Measurements from ENCODE around the gene DNAJC1.

Gene DNAJC1

GRCh38 chr10:21764466-21765189, 238.9 kb downstream of the DNAJC1 start:
- no peak for DNase-seq (ENCODE audit: low read depth in 3 of 3, low spot score in 1 of 3)

- no peak for DNase-seq (ENCODE audit: low read depth in 3 of 3, low spot score in 1 of 3)
These were observed 243.2 kb downstream of the DNAJC1 start for GRCh38 chr10:21760332-21760731.

GRCh38 chr10:21759232-21759631, 244.3 kb downstream of the DNAJC1 start:
- no peak for DNase-seq (ENCODE audit: low read depth in 3 of 3, low spot score in 1 of 3)

- no peak for DNase-seq (ENCODE audit: low read depth in 3 of 3, low spot score in 1 of 3)
These were observed 244.8 kb downstream of the DNAJC1 start for GRCh38 chr10:21758696-21759095.

- DNase-seq (ENCODE audit: low read depth in 3 of 3, low spot score in 1 of 3), result no peak
These were observed 245.3 kb downstream of the DNAJC1 start for GRCh38 chr10:21758239-21758638.

GRCh38 chr10:21757185-21757901, 246.2 kb downstream of the DNAJC1 start:
- no peak for DNase-seq (ENCODE audit: low read depth in 3 of 3, low spot score in 1 of 3)

GRCh38 chr10:21756707-21757106, 246.8 kb downstream of the DNAJC1 start:
- no peak for DNase-seq (ENCODE audit: low read depth in 3 of 3, low spot score in 1 of 3)

GRCh38 chr10:21754410-21755011, 249.0 kb downstream of the DNAJC1 start:
- no peak for DNase-seq (ENCODE audit: low read depth in 3 of 3, low spot score in 1 of 3)

- no peak for DNase-seq (ENCODE audit: low read depth in 3 of 3, low spot score in 1 of 3)
These were observed 249.8 kb downstream of the DNAJC1 start for GRCh38 chr10:21753497-21754270.

GRCh38 chr10:21751341-21752310, 251.9 kb downstream of the DNAJC1 start:
- DNase-seq (ENCODE audit: low read depth in 3 of 3, low spot score in 1 of 3), result no peak

GRCh38 chr10:21750424-21750823, 253.1 kb downstream of the DNAJC1 start:
- no peak for DNase-seq (ENCODE audit: low read depth in 3 of 3, low spot score in 1 of 3)

GRCh38 chr10:21749788-21750187, 253.7 kb downstream of the DNAJC1 start:
- DNase-seq (ENCODE audit: low read depth in 3 of 3, low spot score in 1 of 3), result no peak

GRCh38 chr10:21747809-21748208, 255.7 kb downstream of the DNAJC1 start:
- DNase-seq (ENCODE audit: low read depth in 3 of 3, low spot score in 1 of 3), result no peak

GRCh38 chr10:21746118-21746517, 257.4 kb downstream of the DNAJC1 start:
- DNase-seq (ENCODE audit: low read depth in 3 of 3, low spot score in 1 of 3), result no peak

GRCh38 chr10:21744223-21744622, 259.3 kb downstream of the DNAJC1 start:
- no peak for DNase-seq (ENCODE audit: low read depth in 3 of 3, low spot score in 1 of 3)

GRCh38 chr10:21742740-21743412, 260.7 kb downstream of the DNAJC1 start:
- no peak for DNase-seq (ENCODE audit: low read depth in 3 of 3, low spot score in 1 of 3)

- peak in 1 of 3 donors; percentile 19 for DNase-seq (ENCODE audit: low read depth in 3 of 3, low spot score in 1 of 3)
These were observed 262.5 kb downstream of the DNAJC1 start for GRCh38 chr10:21740989-21741388.

- DNase-seq (ENCODE audit: low read depth in 3 of 3, low spot score in 1 of 3), result no peak
These were observed 266.4 kb downstream of the DNAJC1 start for GRCh38 chr10:21737106-21737505.

GRCh38 chr10:21733710-21734109, 269.8 kb downstream of the DNAJC1 start:
- DNase-seq (ENCODE audit: low read depth in 3 of 3, low spot score in 1 of 3), result no peak
